Endometrial microvascular endothelial cells (primary cell): ENCODE measurements around the gene PPP6R2. TPM values are rescaled to one million over a fixed set of nuclear protein-coding genes. Genes with fewer than 3 reads are reported as not detected.
"Not testable (repeated sequence)": the region's sequence is repeated elsewhere in the genome, so short reads cannot be mapped to it uniquely, and the experiment has no call there.

Experiments used
- in situ Hi-C: cut with HindIII; loops from 2 replicates; pipeline ENCODE4 v1.10.0; 2017; ENCODE audit warnings: low sequenced_read_pairs, low pct_unique_long_range_greater_than_20kb; ENCODE audit errors: inconsistent ontology term
- total RNA-seq: library from RNA; depleted of rRNA; stranded (reverse); fragments of >200 nt; gene quantifications from one replicate; pipeline ENCODE4 v1.2.3, GENCODE V29; 2015; ENCODE audit errors: inconsistent ontology term

PPP6R2 gene
- total RNA-seq, 1 donor from 2014 or later = 35.0 TPM

DNA sequence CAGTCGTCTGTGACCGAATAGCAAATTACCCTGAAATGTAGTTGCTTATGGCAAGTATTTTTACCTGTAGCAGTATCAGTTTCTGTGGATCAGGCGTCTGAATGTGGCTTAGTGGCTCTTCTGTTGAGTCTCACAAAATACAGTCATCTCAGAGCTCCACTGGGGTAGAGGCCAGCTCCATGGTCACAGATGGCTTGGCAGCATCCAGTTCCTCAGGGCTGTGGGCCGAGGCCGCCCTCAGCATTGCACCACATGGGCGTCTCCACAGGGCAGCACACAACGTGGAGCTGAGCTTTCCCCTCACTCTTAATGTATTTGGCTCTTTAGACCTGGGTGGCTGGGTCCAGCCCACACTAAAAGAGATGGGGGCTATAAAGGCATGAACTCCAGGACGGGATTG lies 73.9 kb downstream of the PPP6R2 start:
- in situ Hi-C loops = no loop called here

DNA sequence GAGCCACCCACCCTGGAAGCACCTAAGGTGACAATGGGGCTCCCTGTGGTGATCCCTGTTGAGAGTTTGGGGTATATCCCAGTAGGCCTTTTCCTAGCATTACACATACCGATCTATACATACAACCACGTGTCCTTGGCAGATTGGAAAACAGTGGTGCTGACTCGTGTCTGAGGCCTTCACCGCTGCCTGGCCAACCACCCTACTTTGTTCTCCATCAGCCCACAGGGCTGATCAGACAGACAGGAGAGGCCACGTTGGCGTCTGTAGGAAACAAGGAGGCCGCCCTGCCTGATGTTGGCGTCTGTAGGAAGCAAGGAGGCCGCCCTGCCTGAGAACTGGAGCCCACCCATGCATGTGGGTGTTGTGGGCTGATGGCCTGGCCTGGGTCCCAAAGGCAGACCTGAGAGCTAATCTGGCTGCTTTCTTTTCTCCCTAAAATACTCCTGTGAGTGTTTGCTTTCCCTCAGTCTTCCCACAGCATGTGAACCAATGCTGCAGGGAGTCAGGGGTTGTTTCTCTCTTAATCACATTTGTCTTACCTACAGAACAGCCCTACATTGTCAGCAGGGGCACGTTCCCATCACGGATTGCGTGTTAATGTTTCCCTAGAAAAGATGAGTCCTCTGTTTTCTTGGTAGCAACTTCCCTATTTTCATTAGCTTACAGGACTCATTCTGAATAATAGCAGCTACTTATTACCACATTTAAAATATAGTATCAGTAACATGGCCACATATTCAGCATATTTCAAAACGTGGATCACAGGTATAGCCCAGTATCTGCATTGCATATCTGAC lies 74.5 kb downstream of the PPP6R2 start:
- in situ Hi-C loops = no loop called here

- in situ Hi-C loops = no loop called here
These were observed 75.5 kb downstream of the PPP6R2 start for GRCh38 chr22:50418624-50419023.

DNA sequence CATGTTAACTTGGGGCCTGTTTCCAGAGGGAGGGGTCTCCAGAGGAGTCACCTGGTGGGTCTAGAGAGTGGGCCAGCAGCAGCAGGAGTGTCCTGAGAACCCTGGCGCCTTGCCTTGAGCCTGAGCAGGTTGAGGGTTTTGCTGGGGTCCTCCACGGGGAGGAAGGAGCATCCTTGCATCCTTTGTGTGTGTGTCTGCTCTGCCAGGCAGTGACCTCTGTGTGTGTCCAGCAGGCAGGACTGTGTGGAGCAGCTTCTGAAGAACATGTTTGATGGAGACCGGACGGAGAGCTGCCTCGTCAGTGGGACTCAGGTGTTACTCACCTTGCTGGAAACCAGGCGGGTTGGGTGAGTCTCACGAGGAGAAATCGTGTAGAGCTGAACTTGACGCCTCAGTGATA lies 76.0 kb downstream of the PPP6R2 start:
- in situ Hi-C loops = no loop called here

DNA sequence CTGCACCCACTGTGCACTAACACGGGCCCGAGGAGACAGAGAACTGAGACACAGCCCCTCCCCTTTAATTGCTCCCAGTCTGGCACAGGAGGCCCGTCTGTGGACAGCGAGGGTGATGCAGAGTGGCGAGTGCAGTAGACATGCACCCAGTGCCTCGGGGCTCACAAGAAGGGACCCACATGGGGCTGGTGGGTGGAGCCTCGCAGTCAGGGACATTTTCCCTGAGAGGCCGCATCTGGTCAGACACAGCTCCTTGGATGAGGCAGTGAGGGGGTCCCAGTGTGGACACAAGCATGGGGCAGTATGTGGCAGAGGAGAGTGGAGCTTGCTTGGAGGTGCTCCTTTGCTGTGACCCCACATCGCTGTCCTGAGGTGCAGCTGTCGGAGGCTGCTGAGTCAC lies 76.9 kb downstream of the PPP6R2 start:
- in situ Hi-C loops = no loop called here

GRCh38 chr22:50420581-50420980 lies 77.5 kb downstream of the PPP6R2 start:
- in situ Hi-C loops = no loop called here

- in situ Hi-C loops = no loop called here
These were observed 78.9 kb downstream of the PPP6R2 start for GRCh38 chr22:50422046-50422445.

- in situ Hi-C loops = no loop called here
These were observed 80.1 kb downstream of the PPP6R2 start for GRCh38 chr22:50422961-50423815.

GRCh38 chr22:50423956-50424355 lies 80.8 kb downstream of the PPP6R2 start:
- in situ Hi-C loops = no loop called here

- in situ Hi-C loops = no loop called here
These were observed 82.2 kb downstream of the PPP6R2 start for GRCh38 chr22:50425179-50425916.

- in situ Hi-C loops = no loop called here
These were observed 89.2 kb downstream of the PPP6R2 start for GRCh38 chr22:50432131-50432876.

DNA sequence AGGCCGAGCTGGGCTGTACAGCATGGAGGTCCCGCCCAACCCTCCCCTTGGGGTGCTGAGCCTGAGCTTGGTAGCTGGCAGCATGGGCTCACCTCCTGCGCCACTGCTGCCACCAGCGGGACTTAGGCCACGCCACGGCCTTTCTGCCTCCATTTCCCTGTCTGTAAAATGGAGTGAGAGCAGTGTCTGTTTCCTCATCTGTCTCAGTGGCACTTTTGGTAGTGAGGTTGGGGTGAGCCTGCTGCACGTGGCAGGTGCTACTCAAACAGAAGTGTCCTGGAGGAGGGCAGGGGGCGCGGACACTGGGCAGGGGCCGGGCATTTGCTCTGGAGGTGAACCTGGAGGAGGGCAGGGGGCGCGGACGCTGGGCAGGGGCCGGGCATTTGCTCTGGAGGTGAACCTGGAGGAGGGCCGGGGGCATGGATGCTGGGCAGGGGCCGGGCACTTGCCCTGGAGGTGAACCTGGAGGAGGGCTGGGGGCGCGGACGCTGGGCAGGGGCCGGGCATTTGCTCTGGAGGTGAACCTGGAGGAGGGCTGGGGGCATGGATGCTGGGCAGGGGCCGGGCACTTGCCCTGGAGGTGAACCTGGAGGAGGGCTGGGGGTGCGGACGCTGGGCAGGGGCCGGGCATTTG lies 89.9 kb downstream of the PPP6R2 start:
- in situ Hi-C loops = not testable (repeated sequence)

- in situ Hi-C loops = no loop called here
These were observed 91.7 kb downstream of the PPP6R2 start for GRCh38 chr22:50434849-50435248.

GRCh38 chr22:50435291-50436014 lies 92.3 kb downstream of the PPP6R2 start:
- in situ Hi-C loops = no loop called here

GRCh38 chr22:50436015-50436830 lies 93.1 kb downstream of the PPP6R2 start:
- in situ Hi-C loops = no loop called here

GRCh38 chr22:50436841-50437341 lies 93.8 kb downstream of the PPP6R2 start:
- in situ Hi-C loops = no loop called here
